Pericardium fibroblast (primary cell): ENCODE results near the gene FHIP1B. TPM values are rescaled to one million over a fixed set of nuclear protein-coding genes. Genes with fewer than 3 reads are reported as not detected.

Experiments
- total RNA-seq: library from RNA; depleted of rRNA; stranded (reverse); fragments of >200 nt; gene quantifications from 2 replicates; pipeline ENCODE4 v1.2.3, GENCODE V29; 2015

The FHIP1B gene
- total RNA-seq = 12.1 and 13.3 TPM in 2 replicates

DNA sequence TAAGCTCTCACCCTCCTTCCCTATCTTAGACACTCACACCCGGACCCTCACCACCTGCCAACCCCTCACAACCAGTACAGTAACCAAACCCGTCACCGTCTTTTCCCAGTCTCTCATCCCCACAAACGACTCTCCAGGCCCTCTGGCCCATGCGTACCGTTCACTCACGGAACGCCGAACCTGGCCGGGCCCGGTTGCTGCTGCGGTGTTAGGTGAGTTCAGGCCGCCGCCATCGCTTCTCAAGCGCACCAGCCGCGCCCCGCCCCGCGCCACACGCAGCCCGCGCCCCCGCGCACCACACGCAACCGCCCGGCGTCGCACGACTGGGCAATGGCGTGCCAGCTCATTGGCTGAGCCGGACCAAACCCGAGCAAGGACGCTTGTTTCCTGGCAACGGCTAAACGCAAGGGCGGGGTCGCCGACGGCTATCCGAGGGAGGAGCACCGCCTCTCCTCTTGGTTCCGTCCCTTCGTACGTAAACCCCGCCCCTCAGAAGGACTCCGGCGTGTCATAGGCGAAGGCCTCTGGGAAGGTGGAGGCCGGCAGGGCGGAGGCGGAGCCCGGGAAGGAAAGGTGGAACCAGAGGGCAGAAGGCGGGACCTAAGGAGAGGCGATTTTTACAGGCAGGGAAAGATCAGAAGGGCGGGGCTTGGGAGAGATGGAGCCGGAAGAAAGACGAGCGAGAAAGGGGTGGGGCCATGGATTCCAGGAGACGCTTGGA lies at the start of gene FHIP1B:
Gene FHIP1B (minus strand): TSS at position 250 of the 721 bp plus-strand sequence. CDS start 10,120 bp downstream, outside the sequence.

DNA sequence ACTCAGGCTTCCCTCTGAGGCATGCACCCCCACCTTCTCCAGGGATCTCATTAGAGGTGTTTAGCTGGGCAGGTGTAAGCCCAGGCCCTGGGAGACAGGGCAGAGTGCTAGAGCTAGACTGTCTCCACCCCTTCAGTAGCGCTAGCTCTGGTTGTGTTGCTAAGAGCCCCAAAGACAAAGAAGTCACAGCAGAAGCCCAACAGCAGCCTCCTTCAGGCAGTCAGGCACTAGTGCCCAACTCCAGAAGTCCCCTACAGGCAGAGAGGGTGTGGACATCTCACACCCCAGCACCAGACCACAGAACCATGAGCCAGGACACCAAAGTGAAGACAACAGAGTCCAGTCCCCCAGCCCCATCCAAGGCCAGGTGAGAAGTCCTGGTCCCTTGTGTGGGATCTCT lies 4.5 kb upstream of the FHIP1B start, which contains the start of gene CNGA4:
Gene CNGA4 (plus strand): TSS at position 188 of the 400 bp plus-strand sequence. CDS start 118 bp downstream, at position 306.

DNA sequence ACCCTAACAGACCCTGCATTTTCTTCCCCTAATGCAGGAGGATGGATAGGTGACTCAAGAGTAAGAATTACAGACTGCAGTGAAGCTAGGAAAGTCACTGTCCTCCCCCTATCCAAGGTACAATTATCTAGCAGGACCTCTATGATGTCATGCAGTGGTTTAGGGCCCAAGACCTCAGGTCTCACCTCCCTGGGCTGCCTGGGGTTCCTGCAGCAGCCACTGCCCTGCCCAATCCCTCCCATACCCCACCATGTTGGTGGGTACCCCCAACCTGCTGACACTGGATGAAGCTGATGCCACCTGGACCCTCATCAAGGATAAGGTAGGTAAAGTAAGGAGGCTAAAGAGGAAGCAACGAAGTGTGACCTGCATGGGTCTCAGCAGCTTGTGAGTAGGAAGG lies 29.1 kb downstream of the FHIP1B start, which contains the start of gene C11orf42:
Gene C11orf42 (plus strand): TSS at position 192 of the 400 bp plus-strand sequence. CDS start 59 bp downstream, at position 251.

DNA sequence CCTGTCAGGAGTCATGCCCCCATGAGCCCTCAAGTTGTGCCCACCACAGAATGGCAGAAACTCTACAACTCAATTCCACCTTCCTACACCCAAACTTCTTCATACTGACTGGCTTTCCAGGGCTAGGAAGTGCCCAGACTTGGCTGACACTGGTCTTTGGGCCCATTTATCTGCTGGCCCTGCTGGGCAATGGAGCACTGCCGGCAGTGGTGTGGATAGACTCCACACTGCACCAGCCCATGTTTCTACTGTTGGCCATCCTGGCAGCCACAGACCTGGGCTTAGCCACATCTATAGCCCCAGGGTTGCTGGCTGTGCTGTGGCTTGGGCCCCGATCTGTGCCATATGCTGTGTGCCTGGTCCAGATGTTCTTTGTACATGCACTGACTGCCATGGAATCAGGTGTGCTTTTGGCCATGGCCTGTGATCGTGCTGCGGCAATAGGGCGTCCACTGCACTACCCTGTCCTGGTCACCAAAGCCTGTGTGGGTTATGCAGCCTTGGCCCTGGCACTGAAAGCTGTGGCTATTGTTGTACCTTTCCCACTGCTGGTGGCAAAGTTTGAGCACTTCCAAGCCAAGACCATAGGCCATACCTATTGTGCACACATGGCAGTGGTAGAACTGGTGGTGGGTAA lies 35.1 kb downstream of the FHIP1B start, which contains the start of gene OR52W1:
Gene OR52W1 (plus strand): TSS at position 51 of the 637 bp plus-strand sequence. CDS start 0 bp downstream, at position 51.

GRCh38 chr11:6170226-6170625 lies 64.2 kb downstream of the FHIP1B start, which contains the start of gene OR52B2:
Gene OR52B2 (minus strand): TSS chr11:6170326. CDS start chr11:6170326, 0 bp downstream.

Other genes with a start within 250 kb of the FHIP1B start
- gene OR52L1, start 247.7 kb downstream of the FHIP1B start, total RNA-seq = not detected in 2 replicates
- gene OR56A4, start 227.7 kb downstream of the FHIP1B start, total RNA-seq = not detected in 2 replicates
- gene OR56A1, start 203.9 kb downstream of the FHIP1B start, total RNA-seq = not detected in 2 replicates
- gene OR56B4, start 127.0 kb downstream of the FHIP1B start, total RNA-seq = not detected in 2 replicates
- gene OR52B2, start 64.3 kb downstream of the FHIP1B start, total RNA-seq = not detected in 2 replicates
- gene OR52W1, start 35.4 kb downstream of the FHIP1B start, total RNA-seq = not detected in 2 replicates
- gene C11orf42, start 29.1 kb downstream of the FHIP1B start, total RNA-seq = not detected in 2 replicates
- not detected in 2 replicates for gene CNGA4, start 4.5 kb upstream of the FHIP1B start, total RNA-seq
- not detected in 2 replicates for gene CCKBR, start 25.2 kb upstream of the FHIP1B start, total RNA-seq
- gene CAVIN3, start 85.9 kb upstream of the FHIP1B start, total RNA-seq = 460 and 641 TPM in 2 replicates
- 43.7 and 67.0 TPM in 2 replicates for gene SMPD1, start 155.8 kb upstream of the FHIP1B start, total RNA-seq
- 34.5 and 36.4 TPM in 2 replicates for gene APBB1, start 184.5 kb upstream of the FHIP1B start, total RNA-seq
- not detected in 2 replicates for gene HPX, start 206.4 kb upstream of the FHIP1B start, total RNA-seq
- gene TRIM3, start 239.3 kb upstream of the FHIP1B start, total RNA-seq = 11.8 and 16.0 TPM in 2 replicates
- gene ARFIP2, start 246.7 kb upstream of the FHIP1B start, total RNA-seq = 35.7 and 56.1 TPM in 2 replicates
- 26.4 and 33.3 TPM in 2 replicates for gene TIMM10B, start 246.9 kb upstream of the FHIP1B start, total RNA-seq